A673 (cell line): Measurements from ENCODE around the gene GCN1.

Experiments used
- EZH2 ChIP-seq: fragments of 200-600 bp; sonication (generic); IDR thresholded peaks from 2 replicates; pipeline ENCODE4 v1.6.1; 2017; ENCODE audit warnings: borderline replicate concordance, low read depth, mild to moderate bottlenecking, mixed read lengths, antibody characterized with exemption, low read length; ENCODE audit not compliant: poor library complexity, severe bottlenecking
- TF ChIP-seq, protein P1 (sequence below): fragments of 300-800, 200-600 bp; sonication (generic); conservative IDR thresholded peaks from 2 replicates; pipeline ENCODE4 v1.5.1; 2017; ENCODE audit warnings: low read depth, mild to moderate bottlenecking, antibody characterized with exemption, low read length, moderate library complexity, mixed read lengths

DNA sequence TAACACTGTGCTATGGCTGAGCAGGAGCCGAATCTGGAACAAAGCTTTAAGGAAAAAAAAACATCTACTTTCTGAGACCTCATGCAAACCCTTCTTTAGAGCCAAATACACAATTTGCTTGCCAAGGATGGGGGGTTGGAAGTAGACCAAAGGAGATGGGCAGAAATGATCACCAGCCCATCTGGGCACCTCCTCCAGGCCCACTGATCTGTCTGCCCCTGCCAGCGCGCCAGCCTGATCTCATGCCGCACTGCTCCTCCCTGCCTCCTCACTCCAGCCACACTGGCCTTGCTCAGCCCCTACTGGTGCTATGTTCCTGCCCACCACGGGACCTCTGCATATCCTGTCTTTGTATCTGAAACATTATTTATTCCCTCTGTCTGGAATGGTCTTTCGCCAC is 53.2 kb downstream of the GCN1 start:
- no peak for TF ChIP-seq EZH2
- TF ChIP-seq, protein P1, sequence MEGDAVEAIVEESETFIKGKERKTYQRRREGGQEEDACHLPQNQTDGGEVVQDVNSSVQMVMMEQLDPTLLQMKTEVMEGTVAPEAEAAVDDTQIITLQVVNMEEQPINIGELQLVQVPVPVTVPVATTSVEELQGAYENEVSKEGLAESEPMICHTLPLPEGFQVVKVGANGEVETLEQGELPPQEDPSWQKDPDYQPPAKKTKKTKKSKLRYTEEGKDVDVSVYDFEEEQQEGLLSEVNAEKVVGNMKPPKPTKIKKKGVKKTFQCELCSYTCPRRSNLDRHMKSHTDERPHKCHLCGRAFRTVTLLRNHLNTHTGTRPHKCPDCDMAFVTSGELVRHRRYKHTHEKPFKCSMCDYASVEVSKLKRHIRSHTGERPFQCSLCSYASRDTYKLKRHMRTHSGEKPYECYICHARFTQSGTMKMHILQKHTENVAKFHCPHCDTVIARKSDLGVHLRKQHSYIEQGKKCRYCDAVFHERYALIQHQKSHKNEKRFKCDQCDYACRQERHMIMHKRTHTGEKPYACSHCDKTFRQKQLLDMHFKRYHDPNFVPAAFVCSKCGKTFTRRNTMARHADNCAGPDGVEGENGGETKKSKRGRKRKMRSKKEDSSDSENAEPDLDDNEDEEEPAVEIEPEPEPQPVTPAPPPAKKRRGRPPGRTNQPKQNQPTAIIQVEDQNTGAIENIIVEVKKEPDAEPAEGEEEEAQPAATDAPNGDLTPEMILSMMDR, result no peak
